ENCODE results near the gene PTPRM. TPM values are rescaled to one million over a fixed set of nuclear protein-coding genes. Genes with fewer than 3 reads are reported as not detected.

PTPRM gene
- polyA plus RNA-seq, 1 donor (not counting 4 experiments of a cell fraction or from before 2014, with no cell fraction given): 54.5 TPM

GRCh38 chr18:7572822-7573221 is 5.7 kb downstream of the PTPRM start:
- dilution Hi-C loops (cut with MboI; ENCODE audit: extremely low pct_ligation_motif_present, low sequenced_read_pairs): no loop called here

DNA sequence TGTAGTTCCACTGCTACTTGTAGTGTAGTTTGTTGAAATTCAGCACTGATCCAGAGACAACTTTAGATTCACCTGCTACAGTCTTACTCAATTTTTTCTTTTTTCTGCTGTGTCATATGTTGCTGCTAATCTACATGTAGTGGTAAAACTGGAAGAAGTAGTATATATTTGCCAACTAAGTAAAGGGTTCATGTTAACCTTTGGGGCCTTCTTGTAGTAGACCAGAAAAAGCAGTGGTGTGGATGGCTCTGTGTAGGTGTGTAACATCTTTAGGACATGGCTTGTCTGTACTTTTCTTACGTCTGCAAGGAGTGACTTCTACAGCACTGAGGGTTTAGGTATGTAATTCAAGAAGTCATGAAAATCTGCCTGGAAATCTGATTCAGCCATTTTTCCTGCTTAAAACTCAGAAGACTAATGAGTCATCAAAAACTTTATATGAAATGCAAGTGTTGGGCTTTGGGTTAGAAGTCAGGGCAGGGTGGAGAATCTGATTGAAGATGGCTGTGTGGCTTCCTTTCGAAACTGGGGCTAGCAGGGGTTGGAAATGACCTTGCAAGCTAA is 8.4 kb downstream of the PTPRM start:
- H3K4me2 ChIP-seq (ENCODE audit: control insufficient read depth, extremely low read depth, insufficient read depth, low read depth, low read length): no peak overlapping the region
- dilution Hi-C loops (cut with MboI; ENCODE audit: extremely low pct_ligation_motif_present, low sequenced_read_pairs): no loop called here
- H3K4me1 ChIP-seq (ENCODE audit: control insufficient read depth, extremely low read depth, insufficient read depth, low read length): peaks cover 30% of the 10 kb centered on the region
- H3K27ac ChIP-seq (ENCODE audit: control insufficient read depth, insufficient read depth, low read length): no peak overlapping the region
- DNase-seq (ENCODE audit: low read depth, low spot score): no peak
- no peaks in the 10 kb centered on the region for H3K27me3 ChIP-seq (ENCODE audit: control insufficient read depth, extremely low read depth, insufficient read depth, low read length)
- H3K9me3 ChIP-seq (ENCODE audit: control insufficient read depth, low read depth, low read length): no peaks in the 10 kb centered on the region
- peak; percentile 75 for FAIRE-seq
- TF ChIP-seq, protein P1, sequence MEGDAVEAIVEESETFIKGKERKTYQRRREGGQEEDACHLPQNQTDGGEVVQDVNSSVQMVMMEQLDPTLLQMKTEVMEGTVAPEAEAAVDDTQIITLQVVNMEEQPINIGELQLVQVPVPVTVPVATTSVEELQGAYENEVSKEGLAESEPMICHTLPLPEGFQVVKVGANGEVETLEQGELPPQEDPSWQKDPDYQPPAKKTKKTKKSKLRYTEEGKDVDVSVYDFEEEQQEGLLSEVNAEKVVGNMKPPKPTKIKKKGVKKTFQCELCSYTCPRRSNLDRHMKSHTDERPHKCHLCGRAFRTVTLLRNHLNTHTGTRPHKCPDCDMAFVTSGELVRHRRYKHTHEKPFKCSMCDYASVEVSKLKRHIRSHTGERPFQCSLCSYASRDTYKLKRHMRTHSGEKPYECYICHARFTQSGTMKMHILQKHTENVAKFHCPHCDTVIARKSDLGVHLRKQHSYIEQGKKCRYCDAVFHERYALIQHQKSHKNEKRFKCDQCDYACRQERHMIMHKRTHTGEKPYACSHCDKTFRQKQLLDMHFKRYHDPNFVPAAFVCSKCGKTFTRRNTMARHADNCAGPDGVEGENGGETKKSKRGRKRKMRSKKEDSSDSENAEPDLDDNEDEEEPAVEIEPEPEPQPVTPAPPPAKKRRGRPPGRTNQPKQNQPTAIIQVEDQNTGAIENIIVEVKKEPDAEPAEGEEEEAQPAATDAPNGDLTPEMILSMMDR (optimal IDR thresholded peaks at IDR 0.05 in 1 of 3, IDR thresholded peaks at IDR 0.05 in 1 of 3, conservative IDR thresholded peaks at IDR 0.05 in 1 of 3; ENCODE audit: extremely low read depth in 1 of 3, insufficient read depth in 2 of 3, low read length in 3 of 3): no peak
- no peak for TF ChIP-seq EZH2 (IDR thresholded peaks at IDR 0.05; ENCODE audit: low read length)
- H3K4me3 ChIP-seq (ENCODE audit: control insufficient read depth in 2 of 3, extremely low read depth in 1 of 3, insufficient read depth in 2 of 3, low read depth in 1 of 3, low read length in 3 of 3): no peak overlapping the region
- no peak overlapping the region for H3K9ac ChIP-seq (ENCODE audit: control insufficient read depth, extremely low read depth, insufficient read depth, low read length)
- peaks cover 2% of the 10 kb centered on the region for H3K9me1 ChIP-seq (ENCODE audit: control insufficient read depth, extremely low read depth, insufficient read depth, low read length)
- peaks cover 21% of the 10 kb centered on the region for H3K79me2 ChIP-seq (ENCODE audit: control insufficient read depth, insufficient read depth, low read length)
- no peaks in the 10 kb centered on the region for H4K20me1 ChIP-seq (ENCODE audit: control insufficient read depth, extremely low read depth, insufficient read depth, low read length)
- H3K36me3 ChIP-seq (ENCODE audit: control insufficient read depth in 2 of 2, extremely low read depth in 1 of 2, insufficient read depth in 2 of 2, low read length in 2 of 2): no peaks in the 10 kb centered on the region
- peak overlapping the region; percentile 41 for H2AFZ ChIP-seq (ENCODE audit: control insufficient read depth, low read length)

More at GRCh38 chr18:7572822-7573221, 5.7 kb downstream of the PTPRM start:
- H3K9me3 ChIP-seq (ENCODE audit: control insufficient read depth, low read depth, low read length): no peaks in the 10 kb centered on the region
- no peaks in the 10 kb centered on the region for H4K20me1 ChIP-seq (ENCODE audit: control insufficient read depth, extremely low read depth, insufficient read depth, low read length)
- no peak overlapping the region for H2AFZ ChIP-seq (ENCODE audit: control insufficient read depth, low read length)
- H3K27ac ChIP-seq (ENCODE audit: control insufficient read depth, insufficient read depth, low read length): no peak overlapping the region
- H3K79me2 ChIP-seq (ENCODE audit: control insufficient read depth, insufficient read depth, low read length): peaks cover 27% of the 10 kb centered on the region
- peaks cover 2% of the 10 kb centered on the region for H3K9me1 ChIP-seq (ENCODE audit: control insufficient read depth, extremely low read depth, insufficient read depth, low read length)
- no peak overlapping the region for H3K4me2 ChIP-seq (ENCODE audit: control insufficient read depth, extremely low read depth, insufficient read depth, low read depth, low read length)
- peaks cover 32% of the 10 kb centered on the region for H3K4me1 ChIP-seq (ENCODE audit: control insufficient read depth, extremely low read depth, insufficient read depth, low read length)
- FAIRE-seq (no peak), DNase-seq (ENCODE audit: low read depth, low spot score) (no peak)
- no peaks in the 10 kb centered on the region for H3K27me3 ChIP-seq (ENCODE audit: control insufficient read depth, extremely low read depth, insufficient read depth, low read length)
- no peak overlapping the region for H3K4me3 ChIP-seq (ENCODE audit: control insufficient read depth in 2 of 3, extremely low read depth in 1 of 3, insufficient read depth in 2 of 3, low read depth in 1 of 3, low read length in 3 of 3)
- H3K9ac ChIP-seq (ENCODE audit: control insufficient read depth, extremely low read depth, insufficient read depth, low read length): no peak overlapping the region
- no peak for TF ChIP-seq EZH2 (IDR thresholded peaks at IDR 0.05; ENCODE audit: low read length)
- TF ChIP-seq, protein P1 (optimal IDR thresholded peaks at IDR 0.05 in 1 of 3, IDR thresholded peaks at IDR 0.05 in 1 of 3, conservative IDR thresholded peaks at IDR 0.05 in 1 of 3; ENCODE audit: extremely low read depth in 1 of 3, insufficient read depth in 2 of 3, low read length in 3 of 3): no peak
- no peaks in the 10 kb centered on the region for H3K36me3 ChIP-seq (ENCODE audit: control insufficient read depth in 2 of 2, extremely low read depth in 1 of 2, insufficient read depth in 2 of 2, low read length in 2 of 2)
